ENCODE measurements around the gene EPAS1.

GRCh38 chr2:46305767-46306166 is 8.6 kb downstream of the EPAS1 start:
- TF ChIP-seq POLR2A (IDR thresholded peaks at IDR 0.05), result no peak
- TF ChIP-seq CTCF (IDR thresholded peaks at IDR 0.05), result no peak
